ENCODE data around the gene FAM161B. TPM values are rescaled to one million over a fixed set of nuclear protein-coding genes. Genes with fewer than 3 reads are reported as not detected.

The FAM161B gene
- total RNA-seq, 1 experiment from 2014 or later = 2.8 TPM

DNA sequence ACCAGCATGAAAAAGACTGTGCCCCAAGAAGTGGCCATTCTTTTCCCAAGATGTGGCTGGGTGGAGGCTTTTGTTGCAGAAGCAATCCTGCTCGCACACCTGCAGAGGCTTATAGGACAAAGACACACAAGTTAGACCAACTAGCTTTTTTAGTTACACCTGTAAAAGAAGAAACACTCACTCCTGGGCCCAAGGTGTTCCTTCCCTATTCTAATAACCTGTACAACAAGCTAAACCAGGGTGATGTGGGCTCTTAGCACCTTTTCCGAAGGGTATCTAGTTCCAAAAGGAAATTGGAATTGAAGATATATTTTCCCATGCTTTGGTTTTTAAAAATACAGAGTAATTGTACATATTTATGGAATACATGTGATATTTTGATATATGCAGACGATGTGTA, 38.2 kb upstream of the FAM161B start:
- Histone ChIP-seq H3K4me3 (ENCODE audit: low read length) (no peak overlapping the region), H3K9ac (ENCODE audit: low read length) (no peak overlapping the region), H3K9me3 (ENCODE audit: low read length) (no peaks in the 10 kb centered on the region), H3K27me3 (ENCODE audit: low read length) (no peaks in the 10 kb centered on the region), H3K4me1 (ENCODE audit: insufficient read depth, low read length) (no peaks in the 10 kb centered on the region), H3F3A (ENCODE audit: low read length, unreplicated experiment) (no peaks in the 10 kb centered on the region), H3K79me2 (ENCODE audit: low read length) (no peaks in the 10 kb centered on the region), H4K20me1 (ENCODE audit: low read length) (no peaks in the 10 kb centered on the region), H2AFZ (ENCODE audit: low read length) (no peak overlapping the region), H3K27ac (ENCODE audit: low read length) (no peak overlapping the region), H3K4me2 (ENCODE audit: low read length) (no peak overlapping the region), H3K9me2 (replicated peaks; ENCODE audit: low read length) (no peaks in the 10 kb centered on the region), H3K36me3 (ENCODE audit: low read depth, low read length) (no peaks in the 10 kb centered on the region)
- no peak for ATAC-seq
- CTCF ChIA-PET = no interaction called here
- DNase-seq = no peak
- BruUV-seq (replicated peaks) = no TSS peak
- TF ChIP-seq EZH2phosphoT487 (IDR thresholded peaks at IDR 0.05; ENCODE audit: borderline replicate concordance, low read length) = no peak
- TF ChIP-seq, protein P1, sequence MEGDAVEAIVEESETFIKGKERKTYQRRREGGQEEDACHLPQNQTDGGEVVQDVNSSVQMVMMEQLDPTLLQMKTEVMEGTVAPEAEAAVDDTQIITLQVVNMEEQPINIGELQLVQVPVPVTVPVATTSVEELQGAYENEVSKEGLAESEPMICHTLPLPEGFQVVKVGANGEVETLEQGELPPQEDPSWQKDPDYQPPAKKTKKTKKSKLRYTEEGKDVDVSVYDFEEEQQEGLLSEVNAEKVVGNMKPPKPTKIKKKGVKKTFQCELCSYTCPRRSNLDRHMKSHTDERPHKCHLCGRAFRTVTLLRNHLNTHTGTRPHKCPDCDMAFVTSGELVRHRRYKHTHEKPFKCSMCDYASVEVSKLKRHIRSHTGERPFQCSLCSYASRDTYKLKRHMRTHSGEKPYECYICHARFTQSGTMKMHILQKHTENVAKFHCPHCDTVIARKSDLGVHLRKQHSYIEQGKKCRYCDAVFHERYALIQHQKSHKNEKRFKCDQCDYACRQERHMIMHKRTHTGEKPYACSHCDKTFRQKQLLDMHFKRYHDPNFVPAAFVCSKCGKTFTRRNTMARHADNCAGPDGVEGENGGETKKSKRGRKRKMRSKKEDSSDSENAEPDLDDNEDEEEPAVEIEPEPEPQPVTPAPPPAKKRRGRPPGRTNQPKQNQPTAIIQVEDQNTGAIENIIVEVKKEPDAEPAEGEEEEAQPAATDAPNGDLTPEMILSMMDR (conservative IDR thresholded peaks at IDR 0.05; ENCODE audit: low read depth, low read length) = no peak
- TF ChIP-seq EZH2 (IDR thresholded peaks at IDR 0.05; ENCODE audit: low read length, unreplicated experiment) = no peak
- intact Hi-C loops (cut with micrococcal nuclease) = no loop called here
- POLR2A ChIA-PET (ENCODE audit: unreplicated experiment) = no interaction called here

DNA sequence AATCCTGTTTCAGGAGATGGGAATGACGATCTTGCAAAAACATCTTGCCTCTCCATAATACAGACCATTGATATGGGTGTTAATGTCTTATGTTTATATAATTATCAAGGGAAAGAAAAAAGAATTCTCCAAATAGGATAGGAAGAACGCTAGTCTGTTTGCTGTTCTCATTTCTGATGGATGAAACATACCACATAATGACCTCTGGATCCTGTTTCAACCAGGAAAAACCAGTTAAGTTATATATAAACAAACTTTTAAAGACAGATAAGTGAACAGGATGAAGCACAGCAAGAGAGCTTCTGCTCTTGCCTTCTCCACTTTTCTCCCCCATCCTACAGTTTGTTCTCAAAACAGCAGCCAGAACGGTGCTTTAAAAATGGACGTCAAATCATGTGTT, 28.0 kb upstream of the FAM161B start:
- POLR2A ChIA-PET (ENCODE audit: unreplicated experiment) = no interaction called here
- H3K27ac ChIP-seq (ENCODE audit: low read length) = no peak overlapping the region

DNA sequence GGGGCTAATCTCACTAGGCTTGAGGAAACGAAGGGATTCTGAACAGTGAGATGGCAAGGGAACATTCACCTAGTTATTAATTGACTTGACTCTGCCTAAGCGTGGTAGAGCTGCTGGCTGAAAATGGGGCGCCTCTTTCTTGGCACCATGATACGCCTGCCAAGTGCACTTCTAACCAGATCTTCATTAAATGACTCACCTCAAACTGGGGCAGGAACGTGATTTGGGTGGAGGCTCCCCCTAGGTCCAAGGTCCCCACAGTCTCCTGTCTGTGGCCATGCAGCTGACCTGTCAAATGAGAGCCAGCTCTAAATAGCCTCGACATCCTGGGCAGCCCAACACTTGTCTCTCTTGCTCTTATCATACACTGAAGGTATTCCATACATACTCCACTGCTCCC, 26.2 kb upstream of the FAM161B start:
- BruUV-seq (replicated peaks) = no TSS peak
- DNase-seq (no peak), ATAC-seq (no peak)
- Histone ChIP-seq H3K27ac (ENCODE audit: low read length) (no peak overlapping the region), H3K4me2 (ENCODE audit: low read length) (no peak overlapping the region), H3K9me2 (replicated peaks; ENCODE audit: low read length) (no peaks in the 10 kb centered on the region), H3K9ac (ENCODE audit: low read length) (no peak overlapping the region), H3K36me3 (ENCODE audit: low read depth, low read length) (no peaks in the 10 kb centered on the region), H3K79me2 (ENCODE audit: low read length) (no peaks in the 10 kb centered on the region), H3K9me3 (ENCODE audit: low read length) (no peaks in the 10 kb centered on the region), H3K4me3 (ENCODE audit: low read length) (no peak overlapping the region), H3K4me1 (ENCODE audit: insufficient read depth, low read length) (peaks cover 18% of the 10 kb centered on the region), H3K27me3 (ENCODE audit: low read length) (no peaks in the 10 kb centered on the region), H2AFZ (ENCODE audit: low read length) (no peak overlapping the region), H4K20me1 (ENCODE audit: low read length) (no peaks in the 10 kb centered on the region), H3F3A (ENCODE audit: low read length, unreplicated experiment) (no peaks in the 10 kb centered on the region)
- CTCF ChIA-PET = interaction anchor here (0.7 kb wide), 1 partner anchor 439 kb away, joined by 5 read pairs; no protein-coding TSS in a partner anchor
- intact Hi-C loops (cut with micrococcal nuclease) = no loop called here
- POLR2A ChIA-PET (ENCODE audit: unreplicated experiment) = no interaction called here
- TF ChIP-seq, protein P1 (conservative IDR thresholded peaks at IDR 0.05; ENCODE audit: low read depth, low read length) = no peak
- TF ChIP-seq EZH2phosphoT487 (IDR thresholded peaks at IDR 0.05; ENCODE audit: borderline replicate concordance, low read length) = no peak
- TF ChIP-seq EZH2 (IDR thresholded peaks at IDR 0.05; ENCODE audit: low read length, unreplicated experiment) = no peak

More for the DNA sequence above, 28.0 kb upstream of the FAM161B start:
- ATAC-seq (peak; percentile 91), DNase-seq (peak; percentile 68)
- Histone ChIP-seq H3F3A (ENCODE audit: low read length, unreplicated experiment) (no peaks in the 10 kb centered on the region), H3K79me2 (ENCODE audit: low read length) (no peaks in the 10 kb centered on the region), H3K4me3 (ENCODE audit: low read length) (no peak overlapping the region), H3K9me2 (replicated peaks; ENCODE audit: low read length) (no peaks in the 10 kb centered on the region), H3K9me3 (ENCODE audit: low read length) (no peaks in the 10 kb centered on the region), H3K36me3 (ENCODE audit: low read depth, low read length) (no peaks in the 10 kb centered on the region), H3K4me2 (ENCODE audit: low read length) (peak overlapping the region; percentile 56), H3K4me1 (ENCODE audit: insufficient read depth, low read length) (peaks cover 18% of the 10 kb centered on the region), H3K27me3 (ENCODE audit: low read length) (no peaks in the 10 kb centered on the region), H4K20me1 (ENCODE audit: low read length) (no peaks in the 10 kb centered on the region), H2AFZ (ENCODE audit: low read length) (no peak overlapping the region), H3K9ac (ENCODE audit: low read length) (no peak overlapping the region)
- intact Hi-C loops (cut with micrococcal nuclease) = loop anchor here (2.0 kb wide), 1 partner anchor 41 kb away; the partner anchor contains the start of genes BBOF1 and ENTPD5
- BruUV-seq (replicated peaks) = no TSS peak
- CTCF ChIA-PET = no interaction called here
- TF ChIP-seq EZH2phosphoT487 (IDR thresholded peaks at IDR 0.05; ENCODE audit: borderline replicate concordance, low read length) (no peak), EZH2 (IDR thresholded peaks at IDR 0.05; ENCODE audit: low read length, unreplicated experiment) (no peak)
- TF ChIP-seq, protein P1 (conservative IDR thresholded peaks at IDR 0.05; ENCODE audit: low read depth, low read length) = no peak
